CD4-positive, alpha-beta T cell treated with Interleukin-6 for 4 hours (primary cell): Measurements from ENCODE around the gene PUM1.

Source experiments
- DNase-seq: peaks from one replicate; pipeline ENCODE4 v3.0.0-alpha.2; 2020; ENCODE audit warnings: mixed read lengths

The PUM1 gene

GRCh38 chr1:30888975-30889374 lies 176.5 kb downstream of the PUM1 start:
- no peak for DNase-seq

- no peak for DNase-seq
Measured at GRCh38 chr1:30888391-30888790, 177.1 kb downstream of the PUM1 start.

GRCh38 chr1:30887485-30888315 lies 177.8 kb downstream of the PUM1 start:
- DNase-seq: no peak

GRCh38 chr1:30886710-30887428 lies 178.6 kb downstream of the PUM1 start:
- DNase-seq: no peak

- no peak for DNase-seq
Measured at GRCh38 chr1:30885570-30886522, 179.7 kb downstream of the PUM1 start.

- DNase-seq: no peak
Measured at GRCh38 chr1:30884723-30885122, 180.8 kb downstream of the PUM1 start.

GRCh38 chr1:30883389-30884172 lies 181.9 kb downstream of the PUM1 start:
- no peak for DNase-seq

- no peak for DNase-seq
Measured at GRCh38 chr1:30882678-30883388, 182.7 kb downstream of the PUM1 start.
